OCI-LY3 (cell line): ENCODE data around the gene MYO16.

Experiments
- H2AFZ ChIP-seq: fragments of 200-600, 300-600 bp; shearing (Covaris generic); 2 replicates; pipeline ENCODE4 v1.6.0; 2014; ENCODE audit warnings: antibody characterized with exemption, low read depth, low read length
- H3K27ac ChIP-seq: fragments of 200-600, 300-600 bp; sonication (generic); 2 replicates; pipeline ENCODE4 v1.5.1; 2014; ENCODE audit warnings: mild to moderate bottlenecking, low read length, moderate library complexity, mixed read lengths
- H3K27me3 ChIP-seq: fragments of 200-600, 300-600 bp; sonication (generic); 2 replicates; pipeline ENCODE4 v1.6.1; 2014; ENCODE audit warnings: low read depth, low read length, mixed read lengths
- H3K36me3 ChIP-seq: fragments of 200-600, 300-600 bp; sonication (generic); replicated peaks from 2 replicates; pipeline ENCODE3; 2014; ENCODE audit warnings: low read depth, low read length, mixed read lengths
- H3K4me1 ChIP-seq: fragments of 300-600, 200-600 bp; sonication (generic); 2 replicates; pipeline ENCODE4 v1.6.1; 2014; ENCODE audit warnings: low read length, mixed read lengths
- H3K4me2 ChIP-seq: fragments of 200-600, 300-600 bp; sonication (generic); 2 replicates; pipeline ENCODE4 v1.6.1; 2014; ENCODE audit warnings: low read length, mixed read lengths
- H3K4me3 ChIP-seq: fragments of 300-600, 200-600 bp; sonication (generic); 2 replicates; pipeline ENCODE4 v1.5.1; 2014; ENCODE audit warnings: antibody characterized with exemption, mild to moderate bottlenecking, low read length, moderate library complexity
- H3K79me2 ChIP-seq: fragments of 300-600, 200-600 bp; shearing (Covaris generic); 2 replicates; pipeline ENCODE4 v1.6.1; 2014; ENCODE audit warnings: mild to moderate bottlenecking, low read length, mixed read lengths
- H3K9ac ChIP-seq: fragments of 300-600, 200-600 bp; shearing (Covaris generic); 2 replicates; pipeline ENCODE4 v1.6.0; 2014; ENCODE audit warnings: mild to moderate bottlenecking, low read length, moderate library complexity
- H3K9me3 ChIP-seq: fragments of 200-600, 300-600 bp; shearing (Covaris generic); 2 replicates; pipeline ENCODE4 v1.6.1; 2014; ENCODE audit warnings: low read length, mixed read lengths; ENCODE audit not compliant: insufficient read depth
- H4K20me1 ChIP-seq: fragments of 200-600, 300-600 bp; sonication (generic); 2 replicates; pipeline ENCODE4 v1.6.1; 2016; ENCODE audit warnings: low read length, mixed read lengths; ENCODE audit not compliant: insufficient read depth
- CTCF ChIP-seq: fragments of 200-600, 300-600 bp; sonication (generic); IDR thresholded peaks from 2 replicates; pipeline ENCODE4 v1.5.1; 2014; ENCODE audit warnings: antibody characterized with exemption, low read length, low read depth
- EZH2phosphoT487 ChIP-seq: fragments of 200-600 bp; shearing (Covaris generic); IDR thresholded peaks from 2 replicates; pipeline ENCODE4 v1.6.1; 2018; ENCODE audit warnings: antibody characterized with exemption, mixed run types, low read depth

The MYO16 gene

GRCh38 chr13:109119896-109120295 lies 490.5 kb downstream of the MYO16 start:
- no peaks in the 10 kb centered on the region for H3K79me2 ChIP-seq
- no peaks in the 10 kb centered on the region for H3K36me3 ChIP-seq
- H2AFZ ChIP-seq = no peak overlapping the region
- no peaks in the 10 kb centered on the region for H3K4me1 ChIP-seq
- no peak overlapping the region for H3K4me3 ChIP-seq
- no peak overlapping the region for H3K27ac ChIP-seq
- H4K20me1 ChIP-seq = no peaks in the 10 kb centered on the region
- H3K4me2 ChIP-seq = no peak overlapping the region
- TF ChIP-seq EZH2phosphoT487 = no peak
- no peak for TF ChIP-seq CTCF
- peaks cover 9% of the 10 kb centered on the region; the same call in 1 of the 2 replicates for H3K27me3 ChIP-seq
- H3K9ac ChIP-seq = no peak overlapping the region
- no peaks in the 10 kb centered on the region for H3K9me3 ChIP-seq

- Histone ChIP-seq H3K27ac (no peak overlapping the region), H3K9ac (no peak overlapping the region), H4K20me1 (no peaks in the 10 kb centered on the region), H3K79me2 (no peaks in the 10 kb centered on the region), H3K4me3 (no peak overlapping the region), H2AFZ (no peak overlapping the region), H3K9me3 (no peaks in the 10 kb centered on the region), H3K4me1 (no peaks in the 10 kb centered on the region), H3K4me2 (no peak overlapping the region), H3K36me3 (no peaks in the 10 kb centered on the region), H3K27me3 (peaks cover 9% of the 10 kb centered on the region; the same call in 1 of the 2 replicates)
- TF ChIP-seq CTCF = no peak
- TF ChIP-seq EZH2phosphoT487 = no peak
Measured at GRCh38 chr13:109121826-109122225, 492.4 kb downstream of the MYO16 start.

- no peaks in the 10 kb centered on the region for H3K36me3 ChIP-seq
- TF ChIP-seq EZH2phosphoT487 = no peak
- peaks cover 11% of the 10 kb centered on the region; the same call in 1 of the 2 replicates for H3K27me3 ChIP-seq
- no peak overlapping the region for H2AFZ ChIP-seq
- H4K20me1 ChIP-seq = no peaks in the 10 kb centered on the region
- H3K9me3 ChIP-seq = no peaks in the 10 kb centered on the region
- H3K9ac ChIP-seq = no peak overlapping the region
- H3K4me3 ChIP-seq = no peak overlapping the region
- no peak overlapping the region for H3K4me2 ChIP-seq
- no peak overlapping the region for H3K27ac ChIP-seq
- no peaks in the 10 kb centered on the region for H3K4me1 ChIP-seq
- no peaks in the 10 kb centered on the region for H3K79me2 ChIP-seq
Measured at GRCh38 chr13:109123971-109124370, 494.6 kb downstream of the MYO16 start.

GRCh38 chr13:109126178-109126577 lies 496.8 kb downstream of the MYO16 start:
- H3K36me3 ChIP-seq = no peaks in the 10 kb centered on the region
- peaks cover 4% of the 10 kb centered on the region for H3K4me1 ChIP-seq
- 0 out of 2 replicates have a peak, but pooled peaks cover 6% of the 10 kb centered on the region for H3K27me3 ChIP-seq
- H3K79me2 ChIP-seq = no peaks in the 10 kb centered on the region
- no peak overlapping the region for H2AFZ ChIP-seq
- TF ChIP-seq EZH2phosphoT487 (no peak), CTCF (no peak)
- H3K4me3 ChIP-seq = no peak overlapping the region
- no peaks in the 10 kb centered on the region for H3K9me3 ChIP-seq
- H3K9ac ChIP-seq = no peak overlapping the region
- no peak overlapping the region for H3K27ac ChIP-seq
- no peaks in the 10 kb centered on the region for H4K20me1 ChIP-seq
- no peak overlapping the region for H3K4me2 ChIP-seq
